Measurements from ENCODE around the gene C1orf185.
"Not testable (repeated sequence)": the region's sequence is repeated elsewhere in the genome, so short reads cannot be mapped to it uniquely, and the experiment has no call there.

The C1orf185 gene

DNA sequence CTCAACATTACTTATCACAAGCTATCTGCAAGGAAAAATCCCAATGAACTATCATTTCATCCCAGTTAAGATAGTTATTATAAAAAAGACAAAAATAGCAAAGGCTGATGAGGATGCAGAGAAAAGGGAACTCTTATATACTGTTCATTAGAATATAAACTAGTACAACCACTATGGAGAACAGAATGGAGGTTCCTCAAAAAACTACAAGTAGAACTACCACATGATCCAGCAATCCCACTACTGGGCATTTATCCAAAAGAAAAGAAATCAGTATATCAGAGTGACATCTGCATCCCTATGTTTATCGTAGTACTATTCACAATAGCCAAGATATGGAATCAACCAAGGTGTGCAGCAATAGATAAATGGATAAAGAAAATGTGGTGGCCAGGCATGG is 4.9 kb upstream of the C1orf185 start:
- Histone ChIP-seq H3K9me3 (ENCODE audit: low read length) (no peaks in the 10 kb centered on the region), H3K27me3 (ENCODE audit: insufficient read depth, low read length) (no peaks in the 10 kb centered on the region), H3K4me1 (ENCODE audit: insufficient read depth, low read length) (no peaks in the 10 kb centered on the region), H3K36me3 (ENCODE audit: insufficient read depth, low read length) (no peaks in the 10 kb centered on the region), H2AFZ (ENCODE audit: low read depth, low read length) (no peak overlapping the region), H3K4me3 (ENCODE audit: low read length) (no peak overlapping the region)

DNA sequence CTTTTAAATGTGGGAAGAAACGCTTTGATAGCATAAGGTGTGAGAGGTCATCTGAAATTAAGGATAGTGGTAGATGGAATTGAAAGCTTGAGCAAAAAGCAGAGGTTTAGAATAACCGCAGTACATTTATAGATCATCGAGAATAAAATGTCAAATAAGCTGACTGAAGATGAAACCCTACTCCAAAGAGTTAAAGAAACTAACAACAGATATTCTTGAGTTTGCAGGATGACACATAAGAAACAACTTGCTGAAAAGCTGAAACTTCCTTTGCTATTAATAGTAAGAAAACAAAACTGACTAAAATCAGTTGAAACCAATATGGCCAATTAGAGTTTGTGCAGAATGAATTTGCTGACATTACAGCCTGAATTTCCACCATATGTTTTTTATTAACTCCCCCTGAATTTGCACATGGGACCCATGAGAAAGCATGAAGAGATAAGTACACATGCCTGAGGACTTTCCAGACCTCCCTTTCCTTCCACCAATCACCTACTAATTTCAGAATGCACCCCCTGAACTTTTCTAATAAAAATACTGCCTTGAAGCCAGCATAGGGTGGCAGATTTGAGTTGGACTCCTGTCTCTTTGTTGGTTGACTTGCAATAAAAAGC is 1.7 kb upstream of the C1orf185 start:
- H3K4me3 ChIP-seq (ENCODE audit: low read length) = no peak overlapping the region
- no peaks in the 10 kb centered on the region for H3K9me3 ChIP-seq (ENCODE audit: low read length)
- peaks cover 4% of the 10 kb centered on the region for H3K27me3 ChIP-seq (ENCODE audit: insufficient read depth, low read length)
- no peaks in the 10 kb centered on the region for H3K4me1 ChIP-seq (ENCODE audit: insufficient read depth, low read length)
- no peak overlapping the region for H2AFZ ChIP-seq (ENCODE audit: low read depth, low read length)
- no peaks in the 10 kb centered on the region for H3K36me3 ChIP-seq (ENCODE audit: insufficient read depth, low read length)

DNA sequence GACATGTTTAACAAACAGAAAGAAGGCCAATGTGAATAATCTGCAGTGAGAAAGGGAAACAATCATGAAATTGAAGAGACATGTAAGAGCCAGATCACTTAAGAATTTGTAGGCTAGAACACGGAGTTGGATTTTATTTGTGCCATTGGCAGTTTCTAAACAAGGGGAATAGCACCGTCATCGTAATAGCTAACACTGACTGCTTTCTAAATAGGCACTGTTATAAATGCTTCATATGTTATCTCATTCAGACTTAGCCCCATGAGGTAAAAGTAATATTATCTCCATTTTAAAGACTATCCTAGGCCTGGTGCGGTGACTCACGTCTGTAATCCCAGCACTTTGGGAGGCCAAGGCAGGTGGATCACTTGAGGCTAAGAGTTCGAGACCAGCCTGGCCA is 12.1 kb downstream of the C1orf185 start:
- Histone ChIP-seq H3K4me3 (ENCODE audit: low read length) (no peak overlapping the region), H3K36me3 (ENCODE audit: insufficient read depth, low read length) (no peaks in the 10 kb centered on the region), H3K9me3 (ENCODE audit: low read length) (no peaks in the 10 kb centered on the region), H3K27me3 (ENCODE audit: insufficient read depth, low read length) (no peaks in the 10 kb centered on the region), H2AFZ (ENCODE audit: low read depth, low read length) (no peak overlapping the region), H3K4me1 (ENCODE audit: insufficient read depth, low read length) (no peaks in the 10 kb centered on the region)

DNA sequence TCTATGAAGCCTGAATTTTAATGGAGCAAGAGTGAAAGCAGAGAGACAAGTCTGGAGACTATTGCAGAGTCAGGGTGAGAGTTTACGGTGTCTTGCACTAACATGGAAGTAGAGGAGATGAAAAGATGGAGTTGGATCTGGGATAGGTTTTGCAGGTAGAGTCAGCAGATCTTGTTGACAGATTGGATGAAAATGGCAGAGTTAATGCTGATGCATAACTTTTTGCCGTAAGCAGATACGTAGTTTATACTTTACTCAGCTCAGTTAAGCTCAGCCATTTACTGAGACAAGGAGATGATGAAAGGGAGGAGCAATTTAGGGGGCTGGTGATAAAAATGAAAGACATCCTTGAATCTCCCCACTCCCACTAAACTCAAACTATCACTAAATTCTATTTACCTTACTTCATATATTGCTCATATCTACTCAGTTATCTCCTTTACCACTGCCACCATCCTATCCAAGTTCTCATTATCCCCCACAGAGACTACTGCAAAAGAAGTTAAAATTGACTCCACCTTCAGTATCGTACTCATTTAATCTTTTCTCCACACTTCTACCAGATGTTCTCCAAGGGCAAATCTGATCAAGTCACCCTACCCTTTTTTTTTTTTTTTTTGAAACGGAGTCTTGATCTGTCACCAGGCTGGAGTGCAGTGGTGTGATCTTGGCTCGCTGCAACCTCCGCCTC is 13.8 kb downstream of the C1orf185 start:
- no peaks in the 10 kb centered on the region for H3K27me3 ChIP-seq (ENCODE audit: insufficient read depth, low read length)
- H3K9me3 ChIP-seq (ENCODE audit: low read length) = no peaks in the 10 kb centered on the region
- H2AFZ ChIP-seq (ENCODE audit: low read depth, low read length) = no peak overlapping the region
- no peak overlapping the region for H3K4me3 ChIP-seq (ENCODE audit: low read length)
- no peaks in the 10 kb centered on the region for H3K36me3 ChIP-seq (ENCODE audit: insufficient read depth, low read length)
- H3K4me1 ChIP-seq (ENCODE audit: insufficient read depth, low read length) = no peaks in the 10 kb centered on the region

DNA sequence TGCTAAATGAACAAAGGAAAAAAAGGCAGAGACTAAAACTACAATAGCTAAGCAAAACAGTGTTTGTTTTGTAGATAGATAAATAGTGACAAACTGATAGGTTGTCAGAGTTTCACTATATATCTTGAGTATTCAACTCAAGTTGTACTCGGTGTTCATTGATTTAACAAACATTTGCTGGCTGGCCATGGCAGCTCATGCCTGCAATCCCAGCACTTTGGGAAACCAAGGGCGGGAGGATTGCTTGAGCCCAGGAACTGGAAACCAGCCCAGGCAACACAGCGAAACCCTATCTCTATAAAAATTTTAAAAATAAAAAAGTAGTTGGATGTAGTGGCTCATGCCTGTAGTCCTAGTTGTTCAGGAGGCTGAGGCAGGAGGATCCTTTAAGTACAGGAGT is 17.3 kb downstream of the C1orf185 start:
- H3K9me3 ChIP-seq (ENCODE audit: low read length) = no peaks in the 10 kb centered on the region
- no peaks in the 10 kb centered on the region for H3K36me3 ChIP-seq (ENCODE audit: insufficient read depth, low read length)
- no peaks in the 10 kb centered on the region for H3K27me3 ChIP-seq (ENCODE audit: insufficient read depth, low read length)
- H2AFZ ChIP-seq (ENCODE audit: low read depth, low read length) = no peak overlapping the region
- no peak overlapping the region for H3K4me3 ChIP-seq (ENCODE audit: low read length)
- no peaks in the 10 kb centered on the region for H3K4me1 ChIP-seq (ENCODE audit: insufficient read depth, low read length)

DNA sequence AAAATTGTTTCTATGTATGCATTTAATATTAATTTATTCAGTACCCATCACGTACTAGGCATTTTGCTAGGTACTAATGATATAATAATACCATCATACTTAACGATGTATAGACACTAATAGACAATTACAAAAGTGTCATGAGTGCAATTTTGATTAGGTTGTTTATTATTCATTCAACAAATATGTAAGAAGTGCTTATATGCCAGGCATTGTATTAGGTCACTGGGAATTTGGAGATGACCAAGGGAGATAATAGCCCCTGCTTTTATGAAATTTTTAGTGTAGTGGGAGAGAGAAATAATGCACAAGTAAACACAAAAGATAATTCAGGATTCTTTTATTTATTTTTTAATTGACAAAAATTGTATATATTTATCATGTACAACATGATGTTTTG is 18.6 kb downstream of the C1orf185 start:
- Histone ChIP-seq H3K27me3 (ENCODE audit: insufficient read depth, low read length) (no peaks in the 10 kb centered on the region), H3K9me3 (ENCODE audit: low read length) (no peaks in the 10 kb centered on the region), H3K36me3 (ENCODE audit: insufficient read depth, low read length) (no peaks in the 10 kb centered on the region), H3K4me1 (ENCODE audit: insufficient read depth, low read length) (no peaks in the 10 kb centered on the region), H3K4me3 (ENCODE audit: low read length) (no peak overlapping the region), H2AFZ (ENCODE audit: low read depth, low read length) (no peak overlapping the region)

DNA sequence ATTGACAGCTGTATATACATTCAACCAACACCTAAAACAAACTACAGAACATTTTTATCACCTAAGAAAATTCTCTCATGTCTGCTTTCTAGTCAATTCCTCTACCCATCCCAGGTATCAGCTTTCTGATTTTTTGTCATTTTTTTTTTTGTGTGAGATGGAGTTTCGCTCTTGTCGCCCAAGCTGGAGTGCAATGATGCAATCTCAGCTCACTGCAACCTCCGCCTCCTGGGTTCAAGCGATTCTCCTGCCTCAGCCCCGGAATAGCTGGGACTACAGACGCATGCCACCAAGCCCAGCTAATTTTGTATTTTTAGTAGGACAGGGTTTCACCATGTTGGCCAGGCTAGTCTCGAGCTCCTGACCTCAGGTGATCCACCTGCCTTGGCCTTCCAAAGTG is 25.1 kb downstream of the C1orf185 start:
- H3K4me1 ChIP-seq (ENCODE audit: insufficient read depth, low read length); H3K36me3 ChIP-seq (ENCODE audit: insufficient read depth, low read length); H3K9me3 ChIP-seq (ENCODE audit: low read length); H3K27me3 ChIP-seq (ENCODE audit: insufficient read depth, low read length); H3K4me3 ChIP-seq (ENCODE audit: low read length); H2AFZ ChIP-seq (ENCODE audit: low read depth, low read length): not testable (repeated sequence)

DNA sequence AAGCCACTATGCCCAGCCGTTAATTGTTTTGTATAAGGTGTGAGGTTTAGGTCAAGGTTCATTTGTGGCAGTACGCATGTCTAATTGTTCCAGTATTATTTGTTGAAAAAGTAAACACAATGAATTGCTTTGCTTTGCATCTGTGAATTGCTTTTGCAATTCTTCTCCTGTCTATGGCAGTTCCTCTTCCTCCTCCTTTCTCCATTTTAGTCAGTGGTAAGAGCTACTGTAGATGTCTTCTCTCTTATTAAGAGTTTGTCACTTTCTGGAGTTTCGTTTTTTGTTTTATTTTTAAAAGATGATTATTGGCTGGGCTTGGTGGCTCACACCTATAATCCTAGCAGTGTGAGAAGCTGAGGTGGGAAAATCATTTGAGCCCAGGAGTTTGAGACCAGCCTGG is 29.2 kb downstream of the C1orf185 start:
- no peak overlapping the region for H2AFZ ChIP-seq (ENCODE audit: low read depth, low read length)
- no peaks in the 10 kb centered on the region for H3K9me3 ChIP-seq (ENCODE audit: low read length)
- no peaks in the 10 kb centered on the region for H3K36me3 ChIP-seq (ENCODE audit: insufficient read depth, low read length)
- no peaks in the 10 kb centered on the region for H3K4me1 ChIP-seq (ENCODE audit: insufficient read depth, low read length)
- H3K27me3 ChIP-seq (ENCODE audit: insufficient read depth, low read length) = peaks cover 2% of the 10 kb centered on the region
- no peak overlapping the region for H3K4me3 ChIP-seq (ENCODE audit: low read length)

DNA sequence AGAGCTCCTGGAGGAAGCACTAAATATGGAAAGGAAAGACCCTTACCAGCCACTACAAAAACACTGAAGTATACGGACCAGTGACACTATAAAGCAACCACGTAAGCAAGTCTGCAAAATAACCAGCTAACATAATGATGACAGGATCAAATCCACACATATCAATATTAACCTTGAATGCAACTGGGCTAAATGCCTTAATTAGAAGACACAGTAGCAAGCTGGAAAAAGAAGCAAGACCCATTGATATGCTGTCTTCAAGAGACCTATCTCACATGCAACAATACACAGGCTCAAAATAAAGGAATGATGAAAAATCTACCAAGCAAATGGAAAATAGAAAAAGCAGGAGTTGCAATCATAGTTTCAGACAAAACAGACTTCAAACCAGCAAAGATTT is 31.0 kb downstream of the C1orf185 start:
- Histone ChIP-seq H3K4me3 (ENCODE audit: low read length) (no peak overlapping the region), H3K36me3 (ENCODE audit: insufficient read depth, low read length) (no peaks in the 10 kb centered on the region), H3K4me1 (ENCODE audit: insufficient read depth, low read length) (no peaks in the 10 kb centered on the region), H2AFZ (ENCODE audit: low read depth, low read length) (no peak overlapping the region), H3K27me3 (ENCODE audit: insufficient read depth, low read length) (peaks cover 2% of the 10 kb centered on the region), H3K9me3 (ENCODE audit: low read length) (no peaks in the 10 kb centered on the region)

DNA sequence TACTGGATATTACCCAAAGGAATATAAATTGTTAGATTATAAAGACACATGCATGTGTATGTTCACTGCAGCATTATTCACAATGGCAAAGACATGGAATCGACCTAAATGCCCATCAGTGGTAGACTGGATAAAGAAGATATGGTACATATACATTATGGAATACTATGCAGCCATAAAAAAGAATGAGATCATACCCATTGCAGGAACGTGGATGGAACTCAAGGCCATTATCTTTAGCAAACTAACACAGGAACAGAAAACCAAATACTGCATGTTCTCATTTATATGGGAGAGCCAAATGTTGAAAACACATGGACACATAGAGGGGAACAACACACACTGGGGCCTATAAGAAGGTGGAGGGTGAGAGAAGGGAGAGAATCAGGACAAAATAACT is 35.7 kb downstream of the C1orf185 start:
- H3K9me3 ChIP-seq (ENCODE audit: low read length); H2AFZ ChIP-seq (ENCODE audit: low read depth, low read length); H3K36me3 ChIP-seq (ENCODE audit: insufficient read depth, low read length); H3K4me1 ChIP-seq (ENCODE audit: insufficient read depth, low read length); H3K4me3 ChIP-seq (ENCODE audit: low read length); H3K27me3 ChIP-seq (ENCODE audit: insufficient read depth, low read length): not testable (repeated sequence)

DNA sequence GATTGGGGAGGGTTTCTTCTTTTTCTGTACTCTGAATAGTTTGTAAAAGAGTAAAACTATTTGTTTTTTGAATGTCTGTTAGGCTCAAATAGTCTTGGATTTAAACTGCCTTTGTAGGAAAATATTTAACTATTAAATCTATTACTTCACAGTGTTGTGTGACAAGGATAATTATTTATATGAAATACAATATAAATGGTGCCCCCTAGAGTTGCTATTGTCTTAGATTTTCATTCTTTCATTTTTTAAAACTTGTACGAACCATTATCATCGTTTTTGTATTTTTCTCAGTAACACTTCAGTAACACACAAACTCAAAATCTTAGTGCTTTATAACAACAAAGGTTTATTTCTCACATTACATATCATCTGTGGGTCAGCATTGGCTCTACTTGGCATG is 37.4 kb downstream of the C1orf185 start:
- Histone ChIP-seq H3K4me3 (ENCODE audit: low read length) (no peak overlapping the region), H2AFZ (ENCODE audit: low read depth, low read length) (no peak overlapping the region), H3K4me1 (ENCODE audit: insufficient read depth, low read length) (no peaks in the 10 kb centered on the region), H3K27me3 (ENCODE audit: insufficient read depth, low read length) (no peaks in the 10 kb centered on the region), H3K36me3 (ENCODE audit: insufficient read depth, low read length) (no peaks in the 10 kb centered on the region), H3K9me3 (ENCODE audit: low read length) (no peaks in the 10 kb centered on the region)

DNA sequence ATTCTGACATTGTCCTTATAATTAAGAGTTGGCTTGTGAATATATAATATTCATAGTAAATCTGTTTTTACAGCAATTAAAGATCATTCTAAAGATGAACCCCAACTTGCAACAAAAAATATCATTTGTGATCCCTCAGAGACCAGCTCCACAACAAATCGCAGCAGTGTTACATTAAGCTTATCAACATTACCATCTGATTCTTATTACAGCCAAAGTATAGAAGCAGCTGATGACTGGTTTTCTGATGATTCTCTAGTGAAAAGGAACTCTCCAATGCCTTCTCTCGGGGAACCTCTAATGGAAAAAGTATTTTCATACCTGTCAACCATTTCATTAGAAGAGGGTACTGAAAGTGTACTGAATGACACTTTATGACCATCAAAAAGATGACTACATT is 45.4 kb downstream of the C1orf185 start:
- Histone ChIP-seq H3K4me1 (ENCODE audit: insufficient read depth, low read length) (no peaks in the 10 kb centered on the region), H3K4me3 (ENCODE audit: low read length) (no peak overlapping the region), H3K9me3 (ENCODE audit: low read length) (no peaks in the 10 kb centered on the region), H3K27me3 (ENCODE audit: insufficient read depth, low read length) (no peaks in the 10 kb centered on the region), H2AFZ (ENCODE audit: low read depth, low read length) (no peak overlapping the region), H3K36me3 (ENCODE audit: insufficient read depth, low read length) (no peaks in the 10 kb centered on the region)

DNA sequence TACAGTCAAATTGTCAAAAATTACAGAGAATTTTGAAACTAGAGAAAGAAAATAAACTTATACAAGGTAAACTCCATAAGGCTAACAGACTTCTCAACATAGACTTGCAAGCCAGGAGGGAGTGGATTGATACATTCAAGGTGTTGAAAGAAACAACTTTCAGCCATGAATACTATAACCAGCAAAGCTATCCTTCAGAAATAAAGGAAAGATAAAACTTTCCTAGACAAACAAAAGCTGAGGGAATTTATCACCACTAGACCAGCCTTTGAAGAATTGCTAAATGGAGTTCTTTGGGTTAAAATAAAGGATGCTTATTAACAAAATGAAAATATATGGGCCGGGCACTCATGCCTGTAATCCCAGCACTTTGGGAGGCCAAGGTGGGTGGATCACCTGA is 52.7 kb downstream of the C1orf185 start:
- H3K4me1 ChIP-seq (ENCODE audit: insufficient read depth, low read length) = no peaks in the 10 kb centered on the region
- no peaks in the 10 kb centered on the region for H3K36me3 ChIP-seq (ENCODE audit: insufficient read depth, low read length)
- H3K4me3 ChIP-seq (ENCODE audit: low read length) = no peak overlapping the region
- no peak overlapping the region for H2AFZ ChIP-seq (ENCODE audit: low read depth, low read length)
- H3K27me3 ChIP-seq (ENCODE audit: insufficient read depth, low read length) = no peaks in the 10 kb centered on the region
- no peaks in the 10 kb centered on the region for H3K9me3 ChIP-seq (ENCODE audit: low read length)

DNA sequence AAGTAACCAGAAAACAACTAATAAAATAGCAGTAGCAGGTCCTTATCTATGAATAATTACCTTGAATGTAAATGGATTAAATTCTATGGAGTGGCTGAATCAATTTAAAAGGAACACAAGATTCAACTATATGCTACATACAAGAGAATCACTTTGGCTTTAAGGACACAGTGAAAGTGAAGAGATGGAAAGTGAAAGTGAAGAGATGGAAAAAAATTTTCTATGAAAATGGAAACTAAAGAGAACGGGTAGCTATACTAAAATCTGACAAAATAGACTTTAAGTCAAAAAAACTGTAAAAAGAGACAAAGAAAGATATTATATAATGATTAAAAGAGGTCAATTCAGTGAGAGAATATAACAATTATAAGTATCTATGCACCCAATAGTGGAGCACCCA is 54.7 kb downstream of the C1orf185 start:
- no peaks in the 10 kb centered on the region for H3K27me3 ChIP-seq (ENCODE audit: insufficient read depth, low read length)
- no peaks in the 10 kb centered on the region for H3K36me3 ChIP-seq (ENCODE audit: insufficient read depth, low read length)
- no peak overlapping the region for H3K4me3 ChIP-seq (ENCODE audit: low read length)
- no peaks in the 10 kb centered on the region for H3K9me3 ChIP-seq (ENCODE audit: low read length)
- H2AFZ ChIP-seq (ENCODE audit: low read depth, low read length) = no peak overlapping the region
- H3K4me1 ChIP-seq (ENCODE audit: insufficient read depth, low read length) = no peaks in the 10 kb centered on the region

Data from neuron (in vitro differentiated cells).